B cell (primary cell): ENCODE results near the gene MAML3. TPM values are rescaled to one million over a fixed set of nuclear protein-coding genes. Genes with fewer than 3 reads are reported as not detected.

Experiments used
- ATAC-seq: fragments of 200-7000 bp; cut with Tn5 transposase; one replicate; pipeline ENCODE4 v1.10.0; 2021; ENCODE audit warnings: low read depth, mild to moderate bottlenecking, moderate number of reproducible peaks, moderate library complexity
- CTCF ChIA-PET: fragments of 350-600 bp; sonication (Branson Sonifier 250); formaldehyde crosslinking; loops from one replicate; lab custom pipeline; 2021; ENCODE audit warnings: antibody characterized with exemption, inconsistent platforms; lab: Charles Lee
- POLR2A ChIA-PET: fragments of 350-600 bp; sonication (Branson Sonifier 250); formaldehyde crosslinking; loops from one replicate; lab custom pipeline; 2021; ENCODE audit warnings: antibody characterized with exemption; lab: Charles Lee
- DNase-seq: peaks from one replicate; pipeline ENCODE4 v3.0.0; 2013
- H2AFZ ChIP-seq: 2 replicates; pipeline ENCODE4 v1.6.1; 2012; ENCODE audit warnings: mild to moderate bottlenecking, low read depth, low read length; ENCODE audit not compliant: insufficient read depth, poor library complexity, severe bottlenecking
- H3K27ac ChIP-seq, 2 donors: 1 replicate in 1 of 2; 2 replicates in 1 of 2; pipeline ENCODE4 v1.5.1; 2012 to 2013; ENCODE audit warnings: low read length in 2 of 2, mild to moderate bottlenecking in 2 of 2, moderate library complexity in 1 of 2
- H3K27me3 ChIP-seq, 4 experiments: fragments of 200-600 bp in 1 of 4; sonication (generic) in 1 of 4; replicated peaks in 1 of 4; 1 replicate in 2 of 4; 2 replicates in 2 of 4; pipeline versions ENCODE4 v1.6.1 to v1.7.0; 2013 to 2016; ENCODE audit warnings: low read length in 3 of 4, mild to moderate bottlenecking in 2 of 4, mixed read lengths in 1 of 4, moderate library complexity in 1 of 4; ENCODE audit not compliant: insufficient read depth in 4 of 4, control insufficient read depth in 3 of 4; ENCODE audit errors: control extremely low read depth in 1 of 4
- H3K36me3 ChIP-seq, 2 experiments: replicated peaks in 1 of 2; 1 replicate in 1 of 2; 2 replicates in 1 of 2; pipeline versions ENCODE4 v1.6.1 to v1.7.1; 2013; ENCODE audit warnings: low read length in 1 of 2; ENCODE audit not compliant: insufficient read depth in 2 of 2, control insufficient read depth in 1 of 2; ENCODE audit errors: control extremely low read depth in 1 of 2, extremely low read depth in 1 of 2
- H3K4me1 ChIP-seq, 2 donors: fragments of 200-600 bp in 1 of 2; sonication (generic) in 1 of 2; 1 replicate in 1 of 2; 2 replicates in 1 of 2; pipeline versions ENCODE4 v1.5.1 to v1.6.1; 2013 to 2017; ENCODE audit warnings: low read length in 2 of 2; ENCODE audit not compliant: control insufficient read depth in 2 of 2, insufficient read depth in 2 of 2
- H3K4me2 ChIP-seq: replicated peaks from 2 replicates; pipeline ENCODE3; 2012; ENCODE audit warnings: mild to moderate bottlenecking, low read depth, low read length; ENCODE audit not compliant: poor library complexity, severe bottlenecking
- H3K4me3 ChIP-seq, 5 experiments: fragments of 200-600 bp in 1 of 5; sonication (generic) in 1 of 5; 1 replicate in 3 of 5; 2 replicates in 2 of 5; pipeline versions ENCODE4 v1.5.1 to v1.7.0; 2011 to 2016; ENCODE audit warnings: low read length in 4 of 5, mild to moderate bottlenecking in 4 of 5, low read depth in 2 of 5, control low read depth in 1 of 5, moderate library complexity in 1 of 5; ENCODE audit not compliant: insufficient read depth in 1 of 5; ENCODE audit errors: control extremely low read depth in 1 of 5, extremely low read depth in 1 of 5
- H3K79me2 ChIP-seq: fragments of 200-600 bp; sonication (generic); one replicate; pipeline ENCODE4 v1.6.0; 2016; ENCODE audit warnings: low read length; ENCODE audit not compliant: control insufficient read depth, insufficient read depth
- H3K9ac ChIP-seq: fragments of 200-600 bp; sonication (generic); 2 replicates; pipeline ENCODE4 v1.6.1; 2017; ENCODE audit warnings: mild to moderate bottlenecking, low read length, moderate library complexity
- H3K9me3 ChIP-seq, 3 donors: one replicate each; pipeline versions ENCODE4 v1.6.1 to v1.7.1; 2013; ENCODE audit warnings: low read length in 2 of 3; ENCODE audit not compliant: control insufficient read depth in 2 of 3, insufficient read depth in 1 of 3; ENCODE audit errors: control extremely low read depth in 1 of 3
- H4K20me1 ChIP-seq: 2 replicates; pipeline ENCODE4 v1.6.0; 2012; ENCODE audit warnings: mild to moderate bottlenecking, low read length; ENCODE audit not compliant: insufficient read depth, control insufficient read depth, poor library complexity, severe bottlenecking
- H3K27ac Mint-ChIP-seq: one replicate; pipeline ENCODE4 v1.8.0; 2021; ENCODE audit warnings: mixed read lengths
- H3K27me3 Mint-ChIP-seq: one replicate; pipeline ENCODE4 v1.8.0; 2021; ENCODE audit warnings: mixed read lengths
- H3K4me1 Mint-ChIP-seq: one replicate; pipeline ENCODE4 v1.8.0; 2021; ENCODE audit warnings: mixed read lengths
- H3K4me3 Mint-ChIP-seq: one replicate; pipeline ENCODE4 v1.8.0; 2021; ENCODE audit warnings: mixed read lengths
- H3K9me3 Mint-ChIP-seq: one replicate; pipeline ENCODE4 v1.8.0; 2022; ENCODE audit warnings: mixed read lengths; ENCODE audit not compliant: insufficient read depth
- CTCF ChIP-seq: fragments of 200-600 bp; IDR thresholded peaks from one replicate; pipeline ENCODE4 v1.8.0; 2022; ENCODE audit warnings: antibody characterized with exemption, mild to moderate bottlenecking
- EZH2 ChIP-seq: IDR thresholded peaks from 2 replicates; pipeline ENCODE4 v1.6.1; 2012; ENCODE audit warnings: borderline replicate concordance, low read depth, mild to moderate bottlenecking, moderate library complexity, low read length; ENCODE audit not compliant: insufficient read depth, poor library complexity, severe bottlenecking
- WGBS: methylation state at CpG from one replicate; pipeline ENCODE4 v1.1.5; 2013; ENCODE audit warnings: missing lambda C conversion rate; ENCODE audit not compliant: insufficient coverage; 5-methylcytosine and 5-hydroxymethylcytosine counted together
- intact Hi-C: fragments of 100-400 bp; cut with micrococcal nuclease; formaldehyde crosslinking; loops from one replicate; pipeline ENCODE4 v1.10.0; 2022
- polyA plus RNA-seq: library from polyadenylated mRNA; depleted of rRNA; stranded (reverse); fragments of >200 nt; gene quantifications from 2 replicates; pipeline ENCODE4 v1.2.3, GENCODE V29; 2012
- total RNA-seq, 2 donors: library from RNA; stranded (reverse); fragments of 120-200 nt in 1 of 2; gene quantifications; 1 replicate in 1 of 2; 2 replicates in 1 of 2; pipeline versions ENCODE4 v1.2.3 to v1.2.4, GENCODE V29; 2013 to 2022

The MAML3 gene
- total and polyA plus RNA-seq, 2 donors (not counting 1 experiment from before 2014, with no cell fraction given): 0.94 to 5.3 TPM

- no peak overlapping the region for H3K27ac ChIP-seq
- peaks cover 43% of the 10 kb centered on the region for H3K27me3 Mint-ChIP-seq
- 100% methylated on average over 1 of the region's 2 CpGs for WGBS
- peaks cover 41 to 47% of the 10 kb centered on the region in 2 donors for H3K4me1 ChIP-seq
- DNase-seq (no peak), ATAC-seq (no peak)
- peaks cover 0 to 58% (median 31%) of the 10 kb centered on the region in 4 experiments for H3K27me3 ChIP-seq
- no peaks in the 10 kb centered on the region for H3K36me3 ChIP-seq
- TF ChIP-seq CTCF (no peak), EZH2 (no peak)
- no peak overlapping the region for H3K9ac ChIP-seq
- no peaks in the 10 kb centered on the region for H3K79me2 ChIP-seq
- intact Hi-C loops: loop anchor here (2.0 to 10.0 kb wide), 4 partner anchors 85 to 601 kb away; partner anchors contain the start of genes ELMOD2 and SETD7
- H3K4me1 Mint-ChIP-seq: peaks cover 42% of the 10 kb centered on the region
- H3K9me3 ChIP-seq: peaks cover 0 to 35% (median 10%) of the 10 kb centered on the region in 3 donors
- no peak overlapping the region for H2AFZ ChIP-seq
- ChIA-PET CTCF (interaction anchor here (1.0 kb wide), 1 partner anchor 15 kb away, joined by 4 read pairs; no protein-coding TSS in a partner anchor), POLR2A (no interaction called here)
- H3K4me2 ChIP-seq: no peak overlapping the region
- H3K9me3 Mint-ChIP-seq: no peaks in the 10 kb centered on the region
- H3K4me3 Mint-ChIP-seq: no peak overlapping the region
- H3K27ac Mint-ChIP-seq: no peak overlapping the region
- no peak overlapping the region for H3K4me3 ChIP-seq
- H4K20me1 ChIP-seq: no peaks in the 10 kb centered on the region
These were observed 3.4 kb upstream of the MAML3 start for GRCh38 chr4:140157341-140157740.

GRCh38 chr4:140156529-140157171 is 2.7 kb upstream of the MAML3 start:
- no peak overlapping the region for H2AFZ ChIP-seq
- intact Hi-C loops: loop anchor here (2.0 to 10.0 kb wide), 4 partner anchors 86 to 600 kb away; partner anchors contain the start of genes ELMOD2 and SETD7
- peaks cover 0 to 58% (median 30%) of the 10 kb centered on the region in 4 experiments for H3K27me3 ChIP-seq
- CTCF ChIA-PET: interaction anchor here (0.8 to 1.3 kb wide), 5 partner anchors 79 to 170 kb away, joined by 3 to 4 read pairs (median 3); no protein-coding TSS in a partner anchor
- H3K4me2 ChIP-seq: peak overlapping the region; percentile 69
- ATAC-seq: peak; percentile 29
- Mint-ChIP-seq H3K27ac (peak overlapping the region; percentile 8), H3K27me3 (peaks cover 50% of the 10 kb centered on the region), H3K4me1 (peaks cover 47% of the 10 kb centered on the region), H3K4me3 (peak overlapping the region; percentile 62), H3K9me3 (no peaks in the 10 kb centered on the region)
- peaks cover 41 to 53% of the 10 kb centered on the region in 2 donors for H3K4me1 ChIP-seq
- peak; percentile 81 for DNase-seq
- H3K9me3 ChIP-seq: peaks cover 0 to 30% (median 3%) of the 10 kb centered on the region in 3 donors
- H3K27ac ChIP-seq: no peak overlapping the region
- POLR2A ChIA-PET: interaction anchor here (0.6 to 1.5 kb wide), 5 partner anchors 27 to 943 kb away, joined by 3 to 6 read pairs (median 4); no protein-coding TSS in a partner anchor
- peak overlapping the region in 3 of 5 experiments; percentile 19 to 51 (median 33) for H3K4me3 ChIP-seq
- no peaks in the 10 kb centered on the region for H3K36me3 ChIP-seq
- TF ChIP-seq CTCF (no peak), EZH2 (no peak)
- H3K79me2 ChIP-seq: no peaks in the 10 kb centered on the region
- H4K20me1 ChIP-seq: no peaks in the 10 kb centered on the region
- peak overlapping the region; percentile 3 for H3K9ac ChIP-seq
- 0% methylated on average over 2 of the region's 4 CpGs for WGBS
